ENCODE measurements around the gene DHRS9. TPM values are rescaled to one million over a fixed set of nuclear protein-coding genes. Genes with fewer than 3 reads are reported as not detected.

The DHRS9 gene
- polyA plus RNA-seq, 6 donors from 2014 or later: 1.3 to 2.0 TPM; not detected in 4

GRCh38 chr2:169072163-169072925 lies 3.0 kb downstream of the DHRS9 start:
- peak overlapping the region in 6 of 8 donors; percentile 3 to 74 (median 48) for H3K4me3 Mint-ChIP-seq
- H3K9me3 Mint-ChIP-seq: no peaks in the 10 kb centered on the region
- no peaks in the 10 kb centered on the region for H3K36me3 Mint-ChIP-seq
- H3K4me1 Mint-ChIP-seq: peaks cover 21 to 30% (median 24%) of the 10 kb centered on the region in 3 donors
- ATAC-seq (ENCODE audit: low read depth in 2 of 2) (peak; percentile 69 to 90), DNase-seq (peak; percentile 29)
- H3K27me3 Mint-ChIP-seq: no peaks in the 10 kb centered on the region
- peak overlapping the region in 5 of 6 donors; percentile 34 to 84 (median 71) for H3K27ac Mint-ChIP-seq

DNA sequence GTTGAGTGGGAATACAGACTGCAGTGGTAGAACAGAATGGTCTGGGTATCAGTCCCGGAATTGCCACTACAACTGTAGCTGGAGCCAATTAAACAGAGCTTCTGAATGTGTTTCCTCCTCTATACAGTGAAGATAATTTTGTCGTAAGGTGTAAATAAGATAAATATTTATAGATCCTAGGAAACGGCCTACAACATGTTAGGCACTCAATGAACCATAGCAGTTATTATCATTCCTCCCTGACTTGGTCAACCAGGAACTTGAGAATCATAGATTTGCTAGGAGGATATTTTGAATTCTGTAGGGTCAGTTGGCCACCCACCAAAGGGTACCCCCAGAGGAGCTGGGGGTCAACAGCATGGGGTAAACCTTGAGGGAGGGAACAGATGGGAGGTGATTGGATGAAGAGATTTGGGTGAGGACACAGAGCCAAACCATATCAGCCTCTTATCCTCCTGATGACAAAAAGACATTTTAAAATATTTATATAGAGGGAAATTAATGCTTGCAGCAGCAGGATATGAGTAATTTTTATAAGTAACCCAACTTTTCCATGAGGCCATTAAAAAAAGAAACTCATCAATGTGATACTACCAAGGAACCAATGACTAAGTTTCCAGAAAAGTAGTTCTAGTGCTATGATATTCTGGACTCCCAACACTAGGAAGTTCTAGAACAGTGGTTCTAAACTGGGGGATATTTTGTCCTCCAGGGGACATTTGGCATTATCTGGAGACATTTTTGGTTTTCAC lies 4.0 kb downstream of the DHRS9 start:
- Mint-ChIP-seq H3K27me3 (no peaks in the 10 kb centered on the region), H3K9me3 (no peaks in the 10 kb centered on the region), H3K4me3 (peak overlapping the region in 1 of 8 donors; percentile 64), H3K4me1 (peaks cover 21 to 30% (median 24%) of the 10 kb centered on the region in 3 donors), H3K27ac (peak overlapping the region in 1 of 6 donors; percentile 72), H3K36me3 (no peaks in the 10 kb centered on the region)
- ATAC-seq (ENCODE audit: low read depth in 2 of 2): no peak
- DNase-seq: no peak

DNA sequence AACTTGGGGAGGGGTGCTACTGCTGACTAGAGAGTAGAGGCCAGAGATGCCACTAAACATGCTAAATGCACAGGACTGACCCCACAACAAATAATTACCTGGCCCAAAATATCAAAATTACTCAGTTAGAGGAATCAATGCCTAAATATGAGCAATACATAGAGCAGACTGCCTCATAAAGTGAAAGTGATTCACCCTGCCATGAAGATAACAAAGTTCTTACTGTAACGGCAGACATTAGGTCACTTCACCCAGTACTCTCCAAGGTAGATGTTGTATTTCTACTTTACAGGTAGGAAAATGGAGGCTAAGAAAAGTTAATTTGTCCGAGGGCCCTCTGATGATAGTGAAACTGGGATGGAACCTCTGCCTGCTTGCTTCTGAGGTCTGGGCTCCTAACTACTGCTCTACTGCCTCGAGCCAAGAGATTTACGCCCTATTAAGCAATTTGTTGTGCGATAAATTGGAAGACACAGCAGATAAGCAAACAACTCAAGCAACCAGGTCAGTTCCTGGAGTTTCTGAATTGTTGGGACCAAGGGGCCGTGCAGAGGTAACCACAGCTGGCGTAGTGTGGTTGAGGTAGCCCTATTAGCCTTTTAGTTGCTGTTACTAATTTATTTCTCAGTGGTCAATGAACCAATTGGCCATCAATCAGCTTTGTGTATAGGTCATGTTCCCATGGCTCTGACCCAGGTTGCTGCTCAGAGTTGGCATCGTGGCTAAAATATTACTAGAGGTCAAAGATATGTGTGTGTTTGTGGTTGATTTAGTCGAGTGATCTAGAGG lies 4.8 kb downstream of the DHRS9 start:
- no peaks in the 10 kb centered on the region for H3K9me3 Mint-ChIP-seq
- ATAC-seq (ENCODE audit: low read depth in 2 of 2) (no peak), DNase-seq (no peak)
- H3K4me1 Mint-ChIP-seq: peaks cover 21 to 30% (median 24%) of the 10 kb centered on the region in 3 donors
- H3K36me3 Mint-ChIP-seq: no peaks in the 10 kb centered on the region
- H3K4me3 Mint-ChIP-seq: peak overlapping the region in 1 of 8 donors; percentile 2
- peak overlapping the region in 1 of 6 donors; percentile 18 for H3K27ac Mint-ChIP-seq
- H3K27me3 Mint-ChIP-seq: no peaks in the 10 kb centered on the region

DNA sequence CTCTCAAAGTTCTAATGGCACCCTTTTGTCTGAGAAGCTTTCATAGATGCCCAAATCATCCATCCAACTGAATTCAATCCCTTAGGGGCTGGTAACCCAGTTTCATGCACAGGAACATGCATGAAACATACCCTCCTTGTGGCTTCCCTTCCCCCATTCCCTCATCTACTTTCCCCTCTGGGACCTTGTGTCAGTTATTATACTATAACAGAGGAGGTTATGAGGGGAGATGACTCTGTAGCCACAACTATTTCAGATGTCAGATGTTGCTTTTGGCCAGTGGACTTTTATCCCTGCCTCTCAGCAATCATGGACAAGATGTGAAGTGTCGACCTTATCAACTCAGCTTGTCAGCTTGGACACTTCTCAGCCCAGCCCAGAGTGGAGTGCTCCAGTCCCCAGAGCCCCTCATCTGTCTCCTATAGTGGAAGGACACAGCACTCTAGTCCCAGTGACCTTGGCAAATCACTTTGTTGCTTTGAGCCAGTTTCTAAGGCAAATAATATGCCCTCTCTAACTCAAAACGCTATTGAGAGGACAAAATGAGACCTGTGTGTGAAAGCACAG lies 8.4 kb downstream of the DHRS9 start:
- Mint-ChIP-seq H3K27ac (no peak overlapping the region), H3K4me3 (no peak overlapping the region), H3K27me3 (no peaks in the 10 kb centered on the region), H3K4me1 (peaks cover 14 to 35% (median 22%) of the 10 kb centered on the region in 3 donors), H3K36me3 (no peaks in the 10 kb centered on the region), H3K9me3 (no peaks in the 10 kb centered on the region)
- DNase-seq (no peak), ATAC-seq (ENCODE audit: low read depth in 2 of 2) (no peak)

GRCh38 chr2:169080250-169081069 lies 11.1 kb downstream of the DHRS9 start:
- Mint-ChIP-seq H3K4me1 (peaks cover 8 to 28% (median 19%) of the 10 kb centered on the region in 3 donors), H3K27me3 (no peaks in the 10 kb centered on the region), H3K27ac (peak overlapping the region in 3 of 6 donors; percentile 31 to 39 (median 36)), H3K9me3 (peaks cover 0 to 8% (median 0%) of the 10 kb centered on the region in 7 donors), H3K36me3 (no peaks in the 10 kb centered on the region), H3K4me3 (no peak overlapping the region)
- peak; percentile 25 for DNase-seq
- peak; percentile 90 to 93 for ATAC-seq (ENCODE audit: low read depth in 2 of 2)

DNA sequence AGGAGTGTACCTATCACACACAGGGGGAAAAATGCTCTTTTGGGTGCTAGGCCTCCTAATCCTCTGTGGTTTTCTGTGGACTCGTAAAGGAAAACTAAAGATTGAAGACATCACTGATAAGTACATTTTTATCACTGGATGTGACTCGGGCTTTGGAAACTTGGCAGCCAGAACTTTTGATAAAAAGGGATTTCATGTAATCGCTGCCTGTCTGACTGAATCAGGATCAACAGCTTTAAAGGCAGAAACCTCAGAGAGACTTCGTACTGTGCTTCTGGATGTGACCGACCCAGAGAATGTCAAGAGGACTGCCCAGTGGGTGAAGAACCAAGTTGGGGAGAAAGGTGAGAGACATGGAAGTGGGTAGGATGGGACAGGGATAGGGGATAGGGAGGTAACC lies 12.2 kb downstream of the DHRS9 start:
- Mint-ChIP-seq H3K9me3 (peaks cover 0 to 11% (median 0%) of the 10 kb centered on the region in 7 donors), H3K27ac (peak overlapping the region in 1 of 6 donors; percentile 16), H3K36me3 (no peaks in the 10 kb centered on the region), H3K4me1 (peaks cover 8 to 28% (median 19%) of the 10 kb centered on the region in 3 donors), H3K27me3 (no peaks in the 10 kb centered on the region), H3K4me3 (no peak overlapping the region)
- ATAC-seq (ENCODE audit: low read depth in 2 of 2) (no peak), DNase-seq (no peak)

DNA sequence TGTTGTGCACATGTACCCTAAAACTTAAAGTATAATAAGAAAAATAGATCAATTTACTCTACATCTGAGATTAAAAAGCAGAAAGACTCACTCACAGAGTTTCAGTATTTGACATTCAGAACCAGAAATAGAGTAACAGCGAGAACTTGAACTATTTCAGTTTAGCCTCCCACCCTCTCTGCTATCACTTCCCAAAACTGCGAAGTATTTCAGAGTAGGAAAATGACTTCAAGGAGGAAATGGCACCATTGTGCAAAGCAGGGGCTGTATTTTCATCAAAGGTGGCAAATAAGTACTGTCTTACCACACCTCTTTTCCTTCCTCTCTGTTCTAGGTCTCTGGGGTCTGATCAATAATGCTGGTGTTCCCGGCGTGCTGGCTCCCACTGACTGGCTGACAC lies 13.6 kb downstream of the DHRS9 start:
- peaks cover 8 to 28% (median 19%) of the 10 kb centered on the region in 3 donors for H3K4me1 Mint-ChIP-seq
- H3K4me3 Mint-ChIP-seq: peak overlapping the region in 4 of 8 donors; percentile 19 to 71 (median 46)

DNA sequence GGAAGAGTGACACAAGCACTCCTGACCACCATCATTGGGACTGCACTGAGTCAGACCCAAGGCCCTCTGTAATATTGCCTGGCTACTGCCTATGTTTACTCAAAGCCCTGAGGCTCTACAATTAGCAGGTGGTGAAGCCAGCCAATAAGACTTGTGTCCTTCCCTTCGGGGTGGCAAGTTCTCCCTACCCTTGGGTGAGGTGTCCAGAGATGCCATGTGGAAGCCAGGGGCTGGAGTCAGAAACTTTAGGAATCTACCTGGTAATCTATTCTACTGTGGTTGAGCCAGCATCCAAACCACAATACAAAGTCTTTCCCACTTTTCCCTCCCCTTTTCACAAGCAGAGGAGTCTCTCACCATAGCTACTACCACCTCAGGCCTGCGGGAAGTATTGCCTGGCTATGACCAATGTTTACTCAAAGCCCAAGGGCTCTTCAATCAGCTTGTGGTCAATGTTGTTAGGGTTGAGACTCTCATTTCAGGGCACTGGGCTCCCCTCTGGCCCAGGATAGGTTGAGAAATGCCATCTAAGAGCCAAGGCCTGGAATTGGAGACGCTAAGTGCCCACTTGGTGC lies 17.6 kb downstream of the DHRS9 start:
- no peaks in the 10 kb centered on the region for H3K36me3 Mint-ChIP-seq
- DNase-seq (no peak), ATAC-seq (ENCODE audit: low read depth in 2 of 2) (no peak)
- H3K4me3 Mint-ChIP-seq: peak overlapping the region in 1 of 8 donors; percentile 38
- H3K9me3 Mint-ChIP-seq: peaks cover 0 to 11% (median 0%) of the 10 kb centered on the region in 7 donors
- no peak overlapping the region for H3K27ac Mint-ChIP-seq
- H3K27me3 Mint-ChIP-seq: no peaks in the 10 kb centered on the region
- H3K4me1 Mint-ChIP-seq: peaks cover 4 to 9% (median 6%) of the 10 kb centered on the region in 3 donors

More for the DNA sequence above, 13.6 kb downstream of the DHRS9 start:
- H3K27ac Mint-ChIP-seq: no peak overlapping the region
- DNase-seq (no peak), ATAC-seq (ENCODE audit: low read depth in 2 of 2) (peak in 1 of 2 donors; percentile 39)
- no peaks in the 10 kb centered on the region for H3K27me3 Mint-ChIP-seq
- no peaks in the 10 kb centered on the region for H3K36me3 Mint-ChIP-seq
- peaks cover 0 to 11% (median 0%) of the 10 kb centered on the region in 7 donors for H3K9me3 Mint-ChIP-seq

DNA sequence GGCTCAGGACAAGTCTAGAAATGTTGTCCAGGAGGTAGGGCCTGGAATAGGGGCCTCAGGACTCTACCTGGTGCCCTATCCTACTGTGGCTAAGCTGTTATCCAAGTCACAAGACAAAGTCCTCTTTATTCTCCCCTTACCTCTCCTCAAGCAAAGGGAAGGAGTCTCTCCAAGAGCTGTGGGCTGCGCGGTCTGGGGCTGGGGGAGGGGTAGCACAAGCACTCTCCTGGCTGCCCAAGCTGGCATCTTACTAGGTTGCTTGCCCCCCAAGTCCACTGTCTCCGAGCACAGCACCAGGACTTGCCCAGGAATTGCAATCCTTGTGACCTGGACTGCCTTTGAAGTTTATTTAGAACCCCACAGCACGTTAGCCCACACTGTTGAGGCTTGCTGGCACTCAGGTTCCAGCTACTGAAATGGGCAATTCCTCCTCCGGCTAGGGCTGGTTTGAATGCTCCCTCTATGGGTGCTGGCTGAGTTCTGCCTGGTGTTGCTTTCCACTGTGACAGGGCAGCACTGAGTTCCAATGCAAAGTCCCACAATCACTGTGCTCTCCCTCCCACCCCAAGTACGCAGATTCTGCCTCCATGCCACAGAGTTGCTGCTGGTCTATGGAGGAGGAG lies 18.5 kb downstream of the DHRS9 start:
- Mint-ChIP-seq H3K4me3 (no peak overlapping the region), H3K9me3 (peaks cover 0 to 11% (median 0%) of the 10 kb centered on the region in 7 donors), H3K4me1 (peaks cover 4 to 6% (median 6%) of the 10 kb centered on the region in 3 donors), H3K27me3 (no peaks in the 10 kb centered on the region), H3K36me3 (no peaks in the 10 kb centered on the region), H3K27ac (no peak overlapping the region)
- ATAC-seq (ENCODE audit: low read depth in 2 of 2) (no peak), DNase-seq (no peak)

- no peaks in the 10 kb centered on the region for H3K36me3 Mint-ChIP-seq
- DNase-seq: no peak
- no peaks in the 10 kb centered on the region for H3K4me1 Mint-ChIP-seq
- H3K4me3 Mint-ChIP-seq: no peak overlapping the region
- ATAC-seq (ENCODE audit: low read depth in 2 of 2): no peak
- H3K27ac Mint-ChIP-seq: no peak overlapping the region
- peaks cover 0 to 8% (median 0%) of the 10 kb centered on the region in 7 donors for H3K9me3 Mint-ChIP-seq
- H3K27me3 Mint-ChIP-seq: no peaks in the 10 kb centered on the region
Measured at GRCh38 chr2:169089182-169089581, 19.8 kb downstream of the DHRS9 start.

- Mint-ChIP-seq H3K27ac (no peak overlapping the region), H3K4me3 (no peak overlapping the region), H3K27me3 (no peaks in the 10 kb centered on the region), H3K36me3 (no peaks in the 10 kb centered on the region), H3K4me1 (no peaks in the 10 kb centered on the region), H3K9me3 (peaks cover 0 to 8% (median under 1%) of the 10 kb centered on the region in 7 donors)
- DNase-seq: no peak
- ATAC-seq (ENCODE audit: low read depth in 2 of 2): no peak
Measured at GRCh38 chr2:169090133-169090820, 20.9 kb downstream of the DHRS9 start.
